Neural progenitor cell (in vitro differentiated cells): ENCODE results near the gene HACE1. TPM values are rescaled to one million over a fixed set of nuclear protein-coding genes. Genes with fewer than 3 reads are reported as not detected.
A peak's percentile ranks its signal among the peaks of the same experiment; 100 is the strongest.

ENCODE experiments used
- DNase-seq: peaks from one replicate; pipeline ENCODE4 v3.0.0-alpha.2; 2016; ENCODE audit warnings: low spot score
- H2AFZ ChIP-seq: fragments of 200-600 bp; sonication (generic); replicated peaks from 2 replicates; pipeline ENCODE4 v1.6.1; 2016; ENCODE audit warnings: antibody characterized with exemption
- H3F3A ChIP-seq: fragments of 200-600 bp; sonication (generic); 2 replicates; pipeline ENCODE4 v1.6.1; 2016; ENCODE audit warnings: antibody characterized with exemption, low read depth
- H3K27ac ChIP-seq: fragments of 200-600 bp; sonication (generic); 2 replicates; pipeline ENCODE4 v1.5.1; 2016; ENCODE audit warnings: mild to moderate bottlenecking
- H3K27me3 ChIP-seq: fragments of 200-600 bp; sonication (generic); 2 replicates; pipeline ENCODE4 v1.6.1; 2016; ENCODE audit warnings: mild to moderate bottlenecking, moderate library complexity
- H3K36me3 ChIP-seq: fragments of 200-600 bp; sonication (generic); 2 replicates; pipeline ENCODE4 v1.5.1; 2016
- H3K4me1 ChIP-seq: fragments of 200-600 bp; sonication (generic); 2 replicates; pipeline ENCODE4 v1.6.1; 2016; ENCODE audit warnings: mixed run types
- H3K4me2 ChIP-seq: fragments of 200-600 bp; sonication (generic); 2 replicates; pipeline ENCODE4 v1.6.1; 2016
- H3K4me3 ChIP-seq: fragments of 200-600 bp; sonication (generic); 2 replicates; pipeline ENCODE4 v1.5.1; 2016
- H3K79me2 ChIP-seq: fragments of 200-600 bp; sonication (generic); 2 replicates; pipeline ENCODE4 v1.6.1; 2016; ENCODE audit warnings: low read depth
- H3K9ac ChIP-seq: fragments of 200-600 bp; sonication (generic); 2 replicates; pipeline ENCODE4 v1.6.1; 2016
- H3K9me3 ChIP-seq: fragments of 200-600 bp; sonication (generic); 2 replicates; pipeline ENCODE4 v1.5.1; 2016; ENCODE audit warnings: low read depth
- H4K20me1 ChIP-seq: fragments of 200-600 bp; sonication (generic); 2 replicates; pipeline ENCODE4 v1.6.1; 2016; ENCODE audit warnings: low read depth
- H3K27ac Mint-ChIP-seq: 3 replicates; pipeline ENCODE4 v1.8.0; 2021; ENCODE audit warnings: mixed read lengths
- H3K27me3 Mint-ChIP-seq: 2 replicates; pipeline ENCODE4 v1.8.0; 2022; ENCODE audit warnings: low read depth, mild to moderate bottlenecking, inconsistent platforms, moderate library complexity, mixed read lengths; ENCODE audit not compliant: insufficient read depth
- H3K36me3 Mint-ChIP-seq: 3 replicates; pipeline ENCODE4 v1.8.0; 2021; ENCODE audit warnings: mixed read lengths
- H3K4me1 Mint-ChIP-seq: 3 replicates; pipeline ENCODE4 v1.8.0; 2021; ENCODE audit warnings: mixed read lengths
- H3K4me3 Mint-ChIP-seq: 3 replicates; pipeline ENCODE4 v1.8.0; 2021; ENCODE audit warnings: mild to moderate bottlenecking, moderate library complexity, mixed read lengths
- H3K9me3 Mint-ChIP-seq: 3 replicates; pipeline ENCODE4 v1.8.0; 2020; ENCODE audit warnings: mixed read lengths
- CTCF ChIP-seq: fragments of 200-600 bp; sonication (generic); IDR thresholded peaks from 2 replicates; pipeline ENCODE4 v1.5.1; 2017; ENCODE audit warnings: antibody characterized with exemption, mild to moderate bottlenecking
- EZH2 ChIP-seq: fragments of 200-600 bp; sonication (generic); IDR thresholded peaks from 2 replicates; pipeline ENCODE4 v1.6.1; 2017; ENCODE audit warnings: antibody characterized with exemption, mild to moderate bottlenecking, moderate library complexity
- EZH2phosphoT487 ChIP-seq: fragments of 200-600 bp; sonication (generic); IDR thresholded peaks from 2 replicates; pipeline ENCODE4 v1.6.1; 2017; ENCODE audit warnings: antibody characterized with exemption
- total RNA-seq: library from RNA; depleted of rRNA; stranded (reverse); fragments of >200 nt; gene quantifications from 2 replicates; pipeline ENCODE4 v1.2.3, GENCODE V29; 2015; ENCODE audit warnings: low replicate concordance

HACE1 gene
- total RNA-seq, 1 donor from 2014 or later, result 53.3 TPM

GRCh38 chr6:104683809-104684208 is 175.9 kb downstream of the HACE1 start:
- peaks cover 11% of the 10 kb centered on the region for H3K4me1 Mint-ChIP-seq
- Histone ChIP-seq H4K20me1 (no peaks in the 10 kb centered on the region), H3K9me3 (no peaks in the 10 kb centered on the region), H3K79me2 (no peaks in the 10 kb centered on the region), H3K4me2 (no peak overlapping the region), H3K9ac (no peak overlapping the region), H3K4me1 (no peaks in the 10 kb centered on the region), H3K4me3 (no peak overlapping the region), H3K36me3 (no peaks in the 10 kb centered on the region), H3K27ac (no peak overlapping the region), H2AFZ (peak overlapping the region; percentile 38), H3K27me3 (no peaks in the 10 kb centered on the region), H3F3A (no peaks in the 10 kb centered on the region)
- H3K4me3 Mint-ChIP-seq, result no peak overlapping the region
- H3K27me3 Mint-ChIP-seq, result peaks cover 8% of the 10 kb centered on the region
- H3K36me3 Mint-ChIP-seq, result no peaks in the 10 kb centered on the region
- H3K27ac Mint-ChIP-seq, result no peak overlapping the region
- H3K9me3 Mint-ChIP-seq, result peaks cover 4% of the 10 kb centered on the region
- DNase-seq, result no peak
- TF ChIP-seq EZH2, result no peak
- no peak for TF ChIP-seq EZH2phosphoT487
- no peak for TF ChIP-seq CTCF

DNA sequence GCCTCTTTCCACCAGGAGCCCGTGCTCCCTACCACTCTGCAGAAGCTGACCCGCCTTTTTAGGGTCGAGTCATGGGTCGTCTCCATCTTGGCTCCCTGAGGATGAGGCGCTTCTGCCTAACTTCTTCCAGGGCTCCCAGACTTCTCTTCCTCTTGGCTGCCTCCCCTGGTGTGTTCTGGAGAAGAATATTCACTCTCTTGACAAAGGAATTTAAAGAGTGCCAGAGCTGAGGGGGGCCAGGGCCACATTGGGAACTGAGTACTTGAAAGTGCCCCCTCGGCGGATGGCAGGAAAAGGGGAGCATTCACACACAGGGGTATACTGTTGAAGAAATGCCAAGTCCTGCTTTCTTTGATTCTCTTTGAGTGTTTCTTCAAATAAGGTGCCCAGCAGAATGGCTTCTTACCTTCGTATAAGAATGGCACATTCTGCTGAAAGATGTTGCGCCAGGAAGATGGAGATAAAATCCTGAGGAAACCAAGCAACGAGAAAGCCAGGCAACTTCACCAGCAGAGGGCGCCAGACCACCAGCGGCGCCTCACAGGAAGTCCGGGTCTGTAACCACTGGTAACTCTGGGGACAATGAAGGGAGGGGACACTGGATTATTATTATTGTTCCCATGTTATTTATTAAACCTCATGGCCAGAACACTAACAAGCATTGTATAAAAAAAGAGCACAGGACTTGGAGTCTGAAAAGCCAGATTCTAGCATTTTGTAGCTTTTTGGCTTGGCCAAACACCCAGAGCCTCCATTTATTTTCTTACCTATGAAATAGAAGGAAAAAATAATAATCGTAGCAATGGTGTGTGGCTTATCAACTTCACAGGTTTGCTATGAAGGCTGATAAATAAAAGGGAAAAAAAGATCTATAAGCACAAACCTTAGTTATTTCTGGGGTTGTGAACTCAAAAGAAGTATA is 176.7 kb downstream of the HACE1 start:
- H3K79me2 ChIP-seq, result no peaks in the 10 kb centered on the region
- Mint-ChIP-seq H3K27me3 (peaks cover 8% of the 10 kb centered on the region), H3K36me3 (no peaks in the 10 kb centered on the region), H3K9me3 (peaks cover 10% of the 10 kb centered on the region), H3K4me3 (no peak overlapping the region), H3K4me1 (peaks cover 7% of the 10 kb centered on the region), H3K27ac (no peak overlapping the region)
- no peak overlapping the region for H3K27ac ChIP-seq
- no peaks in the 10 kb centered on the region for H3K27me3 ChIP-seq
- peak overlapping the region; percentile 76 for H2AFZ ChIP-seq
- H3K4me2 ChIP-seq, result no peak overlapping the region
- H3K9ac ChIP-seq, result no peak overlapping the region
- H4K20me1 ChIP-seq, result no peaks in the 10 kb centered on the region
- no peaks in the 10 kb centered on the region for H3F3A ChIP-seq
- no peaks in the 10 kb centered on the region for H3K9me3 ChIP-seq
- DNase-seq, result peak; percentile 73
- H3K4me3 ChIP-seq, result no peak overlapping the region
- no peak for TF ChIP-seq EZH2
- peak; percentile 96 for TF ChIP-seq CTCF
- no peaks in the 10 kb centered on the region for H3K36me3 ChIP-seq
- H3K4me1 ChIP-seq, result no peaks in the 10 kb centered on the region

GRCh38 chr6:104680539-104680938 is 179.2 kb downstream of the HACE1 start:
- no peak for TF ChIP-seq EZH2phosphoT487
- no peak for TF ChIP-seq EZH2
- no peak for TF ChIP-seq CTCF
- DNase-seq, result no peak
- no peak overlapping the region for H3K4me3 Mint-ChIP-seq
- H3K4me3 ChIP-seq, result no peak overlapping the region
- H3K27ac Mint-ChIP-seq, result no peak overlapping the region
- no peaks in the 10 kb centered on the region for H3K79me2 ChIP-seq
- H3K27me3 Mint-ChIP-seq, result peaks cover 5% of the 10 kb centered on the region
- no peaks in the 10 kb centered on the region for H3K4me1 Mint-ChIP-seq
- H3K36me3 Mint-ChIP-seq, result no peaks in the 10 kb centered on the region
- H3K27me3 ChIP-seq, result no peaks in the 10 kb centered on the region
- H3K36me3 ChIP-seq, result no peaks in the 10 kb centered on the region
- no peaks in the 10 kb centered on the region for H3F3A ChIP-seq
- H2AFZ ChIP-seq, result no peak overlapping the region
- no peaks in the 10 kb centered on the region for H3K4me1 ChIP-seq
- no peak overlapping the region for H3K4me2 ChIP-seq
- no peak overlapping the region for H3K9ac ChIP-seq
- peaks cover 7% of the 10 kb centered on the region for H3K9me3 ChIP-seq
- no peaks in the 10 kb centered on the region for H4K20me1 ChIP-seq
- H3K27ac ChIP-seq, result no peak overlapping the region
- peaks cover 24% of the 10 kb centered on the region for H3K9me3 Mint-ChIP-seq
